Neural progenitor cell (in vitro differentiated cells): ENCODE results near the gene TNRC6C.

Experiments
- EZH2 ChIP-seq: fragments of 200-600 bp; sonication (generic); IDR thresholded peaks from 2 replicates; pipeline ENCODE4 v1.6.1; 2017; ENCODE audit warnings: antibody characterized with exemption, mild to moderate bottlenecking, moderate library complexity
- EZH2phosphoT487 ChIP-seq: fragments of 200-600 bp; sonication (generic); IDR thresholded peaks from 2 replicates; pipeline ENCODE4 v1.6.1; 2017; ENCODE audit warnings: antibody characterized with exemption
- TF ChIP-seq, protein P1 (sequence below): fragments of 200-600 bp; sonication (generic); IDR thresholded peaks from 2 replicates; pipeline ENCODE4 v1.5.1; 2017; ENCODE audit warnings: antibody characterized with exemption, mild to moderate bottlenecking

DNA sequence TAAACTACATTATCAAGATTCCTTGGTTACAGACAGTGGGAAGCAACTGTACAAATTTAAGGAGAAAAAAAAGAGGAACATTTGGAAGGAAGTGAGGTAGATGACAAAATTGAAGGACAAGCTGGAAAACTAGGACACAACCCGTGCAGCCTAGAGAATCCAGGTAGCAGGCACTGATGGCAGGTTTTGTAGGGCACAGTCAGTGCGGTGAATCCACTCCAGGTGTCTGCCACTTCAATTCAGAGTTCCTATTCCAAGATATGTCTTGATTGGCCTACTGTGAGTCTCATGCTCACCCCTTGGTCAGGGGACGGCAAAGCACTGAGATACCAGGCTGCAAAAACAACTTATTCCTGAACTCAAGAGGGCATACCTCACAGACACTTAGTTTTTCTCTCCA is 37.8 kb downstream of the TNRC6C start:
- TF ChIP-seq EZH2: no peak
- no peak for TF ChIP-seq EZH2phosphoT487
- TF ChIP-seq, protein P1, sequence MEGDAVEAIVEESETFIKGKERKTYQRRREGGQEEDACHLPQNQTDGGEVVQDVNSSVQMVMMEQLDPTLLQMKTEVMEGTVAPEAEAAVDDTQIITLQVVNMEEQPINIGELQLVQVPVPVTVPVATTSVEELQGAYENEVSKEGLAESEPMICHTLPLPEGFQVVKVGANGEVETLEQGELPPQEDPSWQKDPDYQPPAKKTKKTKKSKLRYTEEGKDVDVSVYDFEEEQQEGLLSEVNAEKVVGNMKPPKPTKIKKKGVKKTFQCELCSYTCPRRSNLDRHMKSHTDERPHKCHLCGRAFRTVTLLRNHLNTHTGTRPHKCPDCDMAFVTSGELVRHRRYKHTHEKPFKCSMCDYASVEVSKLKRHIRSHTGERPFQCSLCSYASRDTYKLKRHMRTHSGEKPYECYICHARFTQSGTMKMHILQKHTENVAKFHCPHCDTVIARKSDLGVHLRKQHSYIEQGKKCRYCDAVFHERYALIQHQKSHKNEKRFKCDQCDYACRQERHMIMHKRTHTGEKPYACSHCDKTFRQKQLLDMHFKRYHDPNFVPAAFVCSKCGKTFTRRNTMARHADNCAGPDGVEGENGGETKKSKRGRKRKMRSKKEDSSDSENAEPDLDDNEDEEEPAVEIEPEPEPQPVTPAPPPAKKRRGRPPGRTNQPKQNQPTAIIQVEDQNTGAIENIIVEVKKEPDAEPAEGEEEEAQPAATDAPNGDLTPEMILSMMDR: no peak
